ENCODE results near the gene FRMD1.

- TF ChIP-seq, protein P1, sequence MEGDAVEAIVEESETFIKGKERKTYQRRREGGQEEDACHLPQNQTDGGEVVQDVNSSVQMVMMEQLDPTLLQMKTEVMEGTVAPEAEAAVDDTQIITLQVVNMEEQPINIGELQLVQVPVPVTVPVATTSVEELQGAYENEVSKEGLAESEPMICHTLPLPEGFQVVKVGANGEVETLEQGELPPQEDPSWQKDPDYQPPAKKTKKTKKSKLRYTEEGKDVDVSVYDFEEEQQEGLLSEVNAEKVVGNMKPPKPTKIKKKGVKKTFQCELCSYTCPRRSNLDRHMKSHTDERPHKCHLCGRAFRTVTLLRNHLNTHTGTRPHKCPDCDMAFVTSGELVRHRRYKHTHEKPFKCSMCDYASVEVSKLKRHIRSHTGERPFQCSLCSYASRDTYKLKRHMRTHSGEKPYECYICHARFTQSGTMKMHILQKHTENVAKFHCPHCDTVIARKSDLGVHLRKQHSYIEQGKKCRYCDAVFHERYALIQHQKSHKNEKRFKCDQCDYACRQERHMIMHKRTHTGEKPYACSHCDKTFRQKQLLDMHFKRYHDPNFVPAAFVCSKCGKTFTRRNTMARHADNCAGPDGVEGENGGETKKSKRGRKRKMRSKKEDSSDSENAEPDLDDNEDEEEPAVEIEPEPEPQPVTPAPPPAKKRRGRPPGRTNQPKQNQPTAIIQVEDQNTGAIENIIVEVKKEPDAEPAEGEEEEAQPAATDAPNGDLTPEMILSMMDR (IDR thresholded peaks at IDR 0.05; ENCODE audit: insufficient read depth, low read depth, low read length) = no peak
- no peak for TF ChIP-seq EZH2 (IDR thresholded peaks at IDR 0.05; ENCODE audit: insufficient read depth, low read length)
Observed at GRCh38 chr6:168049277-168049676, 29.7 kb downstream of the FRMD1 start.

Data from astrocyte (in vitro differentiated cells and primary cell).